Mesothelial cell of epicardium (in vitro differentiated cells): ENCODE data around the gene SEMA4D. TPM values are rescaled to one million over a fixed set of nuclear protein-coding genes. Genes with fewer than 3 reads are reported as not detected.
"Not testable (repeated sequence)": the region's sequence is repeated elsewhere in the genome, so short reads cannot be mapped to it uniquely, and the experiment has no call there.

ENCODE experiments used
- DNase-seq, 2 experiments: peaks; one replicate each; pipeline ENCODE4 v3.0.0; 2021; ENCODE audit warnings: low spot score in 2 of 2; ENCODE audit not compliant: unreplicated experiment in 2 of 2
- H3K27ac Mint-ChIP-seq: 2 replicates; pipeline ENCODE4 v1.8.0; 2021; ENCODE audit warnings: mixed read lengths
- H3K27me3 Mint-ChIP-seq: 2 replicates; pipeline ENCODE4 v1.8.0; 2021; ENCODE audit warnings: low read depth, mixed read lengths
- H3K36me3 Mint-ChIP-seq: 2 replicates; pipeline ENCODE4 v1.8.0; 2021; ENCODE audit warnings: mixed read lengths
- H3K4me1 Mint-ChIP-seq: 2 replicates; pipeline ENCODE4 v1.8.0; 2021; ENCODE audit warnings: mixed read lengths
- H3K4me3 Mint-ChIP-seq: 2 replicates; pipeline ENCODE4 v1.8.0; 2021; ENCODE audit warnings: mild to moderate bottlenecking, moderate library complexity, mixed read lengths
- H3K9me3 Mint-ChIP-seq: 2 replicates; pipeline ENCODE4 v1.8.0; 2021; ENCODE audit warnings: mixed read lengths
- CTCF ChIP-seq: fragments of 200-600 bp; sonication (generic); IDR thresholded peaks from one replicate; pipeline ENCODE4 v1.5.0; 2021; ENCODE audit warnings: antibody characterized with exemption; ENCODE audit not compliant: unreplicated experiment
- total RNA-seq: library from RNA; stranded (reverse); gene quantifications from 3 replicates; pipeline ENCODE4 v1.2.1, GENCODE V29; 2021

SEMA4D gene
- total RNA-seq, 1 donor from 2014 or later = 44.7 TPM

- H3K4me1 Mint-ChIP-seq = peaks cover 2% of the 10 kb centered on the region
- DNase-seq = no peak
- H3K27ac Mint-ChIP-seq = no peak overlapping the region
- H3K36me3 Mint-ChIP-seq = peaks cover 7% of the 10 kb centered on the region
- no peaks in the 10 kb centered on the region for H3K27me3 Mint-ChIP-seq
- TF ChIP-seq CTCF = no peak
- H3K9me3 Mint-ChIP-seq = no peaks in the 10 kb centered on the region
- no peak overlapping the region for H3K4me3 Mint-ChIP-seq
Observed at GRCh38 chr9:89374176-89374575, 123.7 kb downstream of the SEMA4D start.

- no peaks in the 10 kb centered on the region for H3K9me3 Mint-ChIP-seq
- H3K36me3 Mint-ChIP-seq = no peaks in the 10 kb centered on the region
- TF ChIP-seq CTCF = no peak
- H3K27ac Mint-ChIP-seq = no peak overlapping the region
- no peaks in the 10 kb centered on the region for H3K27me3 Mint-ChIP-seq
- H3K4me1 Mint-ChIP-seq = peaks cover 2% of the 10 kb centered on the region
- DNase-seq = no peak
- no peak overlapping the region for H3K4me3 Mint-ChIP-seq
Observed at GRCh38 chr9:89372979-89373378, 124.9 kb downstream of the SEMA4D start.

- H3K9me3 Mint-ChIP-seq = no peaks in the 10 kb centered on the region
- no peaks in the 10 kb centered on the region for H3K36me3 Mint-ChIP-seq
- no peak for DNase-seq
- H3K27ac Mint-ChIP-seq = no peak overlapping the region
- no peak for TF ChIP-seq CTCF
- no peak overlapping the region for H3K4me3 Mint-ChIP-seq
- peaks cover 2% of the 10 kb centered on the region for H3K4me1 Mint-ChIP-seq
- no peaks in the 10 kb centered on the region for H3K27me3 Mint-ChIP-seq
Observed at GRCh38 chr9:89372230-89372816, 125.6 kb downstream of the SEMA4D start.

GRCh38 chr9:89371791-89372190 is 126.1 kb downstream of the SEMA4D start:
- not testable (repeated sequence) for H3K27me3 Mint-ChIP-seq, H3K4me3 Mint-ChIP-seq, H3K36me3 Mint-ChIP-seq, H3K27ac Mint-ChIP-seq, H3K4me1 Mint-ChIP-seq, DNase-seq, H3K9me3 Mint-ChIP-seq

- Mint-ChIP-seq H3K27me3 (no peaks in the 10 kb centered on the region), H3K27ac (no peak overlapping the region), H3K9me3 (no peaks in the 10 kb centered on the region), H3K4me1 (peaks cover 2% of the 10 kb centered on the region), H3K4me3 (no peak overlapping the region), H3K36me3 (no peaks in the 10 kb centered on the region)
- DNase-seq = no peak
- TF ChIP-seq CTCF = no peak
Observed at GRCh38 chr9:89370593-89370992, 127.3 kb downstream of the SEMA4D start.

- H3K9me3 Mint-ChIP-seq = no peaks in the 10 kb centered on the region
- no peaks in the 10 kb centered on the region for H3K27me3 Mint-ChIP-seq
- no peaks in the 10 kb centered on the region for H3K4me1 Mint-ChIP-seq
- no peak overlapping the region for H3K27ac Mint-ChIP-seq
- TF ChIP-seq CTCF = no peak
- DNase-seq = no peak
- no peak overlapping the region for H3K4me3 Mint-ChIP-seq
- H3K36me3 Mint-ChIP-seq = no peaks in the 10 kb centered on the region
Observed at GRCh38 chr9:89368978-89369377, 128.9 kb downstream of the SEMA4D start.
